Endodermal cell (in vitro differentiated cells): ENCODE measurements around the gene STEAP1B. TPM values are rescaled to one million over a fixed set of nuclear protein-coding genes. Genes with fewer than 3 reads are reported as not detected.
A peak's percentile ranks its signal among the peaks of the same experiment; 100 is the strongest.
"Not testable (repeated sequence)": the region's sequence is repeated elsewhere in the genome, so short reads cannot be mapped to it uniquely, and the experiment has no call there.

Experiments
- DNase-seq: peaks from one replicate; pipeline ENCODE4 v3.0.0-alpha.2; 2017
- H3K27ac ChIP-seq: 2 replicates; pipeline ENCODE4 v1.5.1; 2013; ENCODE audit warnings: mild to moderate bottlenecking, low read depth, low read length, moderate library complexity
- H3K27me3 ChIP-seq: 2 replicates; pipeline ENCODE4 v1.6.1; 2013; ENCODE audit warnings: mild to moderate bottlenecking, low read length, moderate library complexity; ENCODE audit not compliant: insufficient read depth, control insufficient read depth, poor library complexity, severe bottlenecking
- H3K36me3 ChIP-seq: 2 replicates; pipeline ENCODE4 v1.7.0; 2013; ENCODE audit warnings: mild to moderate bottlenecking, low read length, moderate library complexity; ENCODE audit not compliant: control insufficient read depth, insufficient read depth
- H3K4me1 ChIP-seq: one replicate; pipeline ENCODE4 v1.7.0; 2013; ENCODE audit warnings: low read length; ENCODE audit not compliant: control insufficient read depth, insufficient read depth
- H3K4me3 ChIP-seq: 2 replicates; pipeline ENCODE4 v1.5.1; 2013; ENCODE audit warnings: mild to moderate bottlenecking, low read length, moderate library complexity
- H3K9ac ChIP-seq: 2 replicates; pipeline ENCODE4 v1.6.1; 2013; ENCODE audit warnings: mild to moderate bottlenecking, low read length, moderate library complexity; ENCODE audit not compliant: poor library complexity, severe bottlenecking; ENCODE audit errors: extremely low read depth
- H3K9me3 ChIP-seq: 2 replicates; pipeline ENCODE4 v1.6.1; 2013; ENCODE audit warnings: mild to moderate bottlenecking, low read length, moderate library complexity; ENCODE audit not compliant: control insufficient read depth
- H3K27ac Mint-ChIP-seq: 2 replicates; pipeline ENCODE4 v1.8.0; 2020; ENCODE audit warnings: mixed read lengths
- H3K27me3 Mint-ChIP-seq: 2 replicates; pipeline ENCODE4 v1.8.0; 2021; ENCODE audit warnings: mild to moderate bottlenecking, mixed read lengths; ENCODE audit not compliant: insufficient read depth
- H3K36me3 Mint-ChIP-seq: 2 replicates; pipeline ENCODE4 v1.8.0; 2020; ENCODE audit warnings: low read depth, mixed read lengths
- H3K4me1 Mint-ChIP-seq: 2 replicates; pipeline ENCODE4 v1.8.0; 2020; ENCODE audit warnings: mixed read lengths
- H3K4me3 Mint-ChIP-seq: 2 replicates; pipeline ENCODE4 v1.8.0; 2020; ENCODE audit warnings: mild to moderate bottlenecking, moderate library complexity, mixed read lengths
- H3K9me3 Mint-ChIP-seq: 2 replicates; pipeline ENCODE4 v1.8.0; 2020; ENCODE audit warnings: mild to moderate bottlenecking, mixed read lengths
- CTCF ChIP-seq: fragments of 200-600 bp; sonication (generic); conservative IDR thresholded peaks from 2 replicates; pipeline ENCODE4 v1.5.0; 2021; ENCODE audit warnings: antibody characterized with exemption, mild to moderate bottlenecking
- WGBS, 2 experiments: methylation state at CpG; one replicate each; pipeline versions ENCODE4 v1.1.5 to v1.1.7; 2013; ENCODE audit warnings: missing lambda C conversion rate in 2 of 2, mixed read lengths in 1 of 2; ENCODE audit not compliant: insufficient coverage in 1 of 2, insufficient read length in 1 of 2; 5-methylcytosine and 5-hydroxymethylcytosine counted together
- total RNA-seq, 2 donors: library from RNA; stranded (reverse); fragmentation: NEBNext Ultra II Directional in 1 of 2; extraction: Animal tissue kit (Norgen Biotek cat#: 25700) in 1 of 2; gene quantifications; 2 replicates in 1 of 2; 3 replicates in 1 of 2; pipeline ENCODE4 v1.2.1, GENCODE V29; 2021

STEAP1B gene
- total RNA-seq, 2 donors from 2014 or later, result 30.5 to 54.2 TPM

- H3K27ac Mint-ChIP-seq, result no peak overlapping the region
- no peaks in the 10 kb centered on the region for H3K27me3 ChIP-seq
- H3K27me3 Mint-ChIP-seq, result no peaks in the 10 kb centered on the region
- peaks cover 4% of the 10 kb centered on the region for H3K4me1 ChIP-seq
- peaks cover 15% of the 10 kb centered on the region for H3K4me1 Mint-ChIP-seq
- no peak overlapping the region for H3K4me3 ChIP-seq
- no peak overlapping the region for H3K27ac ChIP-seq
- H3K4me3 Mint-ChIP-seq, result peak overlapping the region; percentile 39
- DNase-seq, result no peak
- H3K36me3 Mint-ChIP-seq, result peaks cover 30% of the 10 kb centered on the region
- 89 to 93% methylated on average over 3 to 4 of the region's 4 CpGs for WGBS, 2 experiments
- no peak overlapping the region for H3K9ac ChIP-seq
- peaks cover 7% of the 10 kb centered on the region for H3K9me3 ChIP-seq
- no peaks in the 10 kb centered on the region for H3K9me3 Mint-ChIP-seq
- no peaks in the 10 kb centered on the region for H3K36me3 ChIP-seq
- TF ChIP-seq CTCF, result no peak
These were observed 46.9 kb downstream of the STEAP1B start for GRCh38 chr7:22452960-22453558.

- peak overlapping the region; percentile 28 for H3K4me3 ChIP-seq
- peak overlapping the region; percentile 39 for H3K4me3 Mint-ChIP-seq
- H3K4me1 ChIP-seq, result peaks cover 4% of the 10 kb centered on the region
- no peaks in the 10 kb centered on the region for H3K27me3 ChIP-seq
- H3K36me3 ChIP-seq, result no peaks in the 10 kb centered on the region
- DNase-seq, result peak; percentile 94
- no peak overlapping the region for H3K27ac ChIP-seq
- no peaks in the 10 kb centered on the region for H3K27me3 Mint-ChIP-seq
- TF ChIP-seq CTCF, result peak; percentile 90
- H3K9me3 ChIP-seq, result peaks cover 7% of the 10 kb centered on the region
- no peak overlapping the region for H3K9ac ChIP-seq
- peaks cover 15% of the 10 kb centered on the region for H3K4me1 Mint-ChIP-seq
- H3K36me3 Mint-ChIP-seq, result peaks cover 30% of the 10 kb centered on the region
- H3K9me3 Mint-ChIP-seq, result no peaks in the 10 kb centered on the region
- H3K27ac Mint-ChIP-seq, result no peak overlapping the region
- WGBS, 2 experiments, result 42 to 53% methylated on average over 11 to 19 of the region's 19 CpGs
These were observed 47.6 kb downstream of the STEAP1B start for GRCh38 chr7:22452142-22452959.

GRCh38 chr7:22450013-22450412 lies 50.0 kb downstream of the STEAP1B start:
- H3K4me3 ChIP-seq, DNase-seq, H3K27me3 ChIP-seq, H3K9ac ChIP-seq, H3K36me3 ChIP-seq, H3K27ac ChIP-seq, H3K27ac Mint-ChIP-seq, H3K4me1 ChIP-seq, H3K9me3 Mint-ChIP-seq, H3K4me3 Mint-ChIP-seq, H3K9me3 ChIP-seq, H3K27me3 Mint-ChIP-seq: not testable (repeated sequence)
- H3K36me3 Mint-ChIP-seq, result peaks cover 25% of the 10 kb centered on the region
- H3K4me1 Mint-ChIP-seq, result peaks cover 14% of the 10 kb centered on the region
